Vagina (tissue), 2 donors: ENCODE data around the gene PIGA.

Source experiments
- CTCF ChIP-seq, 3 experiments: fragments of 450-650 bp in 2 of 3; fragments of 200-600 bp in 1 of 3; sonication (generic) in 1 of 3; IDR thresholded peaks; one replicate each; pipeline ENCODE4 v1.5.1; 2017 to 2019; ENCODE audit warnings: antibody characterized with exemption in 3 of 3, mild to moderate bottlenecking in 2 of 3, moderate library complexity in 2 of 3
- POLR2A ChIP-seq, 2 donors: fragments of 450-650 bp; IDR thresholded peaks; one replicate each; pipeline ENCODE4 v1.6.1; 2017; ENCODE audit warnings: antibody characterized with exemption in 2 of 2, mild to moderate bottlenecking in 2 of 2, moderate library complexity in 2 of 2
- POLR2AphosphoS5 ChIP-seq, 2 donors: sonication (generic); formaldehyde crosslinking; IDR thresholded peaks; one replicate each; pipeline ENCODE4 v1.9.0; 2017; ENCODE audit warnings: antibody characterized with exemption in 2 of 2, mild to moderate bottlenecking in 2 of 2, low read depth in 1 of 2; ENCODE audit not compliant: insufficient read depth in 1 of 2

DNA sequence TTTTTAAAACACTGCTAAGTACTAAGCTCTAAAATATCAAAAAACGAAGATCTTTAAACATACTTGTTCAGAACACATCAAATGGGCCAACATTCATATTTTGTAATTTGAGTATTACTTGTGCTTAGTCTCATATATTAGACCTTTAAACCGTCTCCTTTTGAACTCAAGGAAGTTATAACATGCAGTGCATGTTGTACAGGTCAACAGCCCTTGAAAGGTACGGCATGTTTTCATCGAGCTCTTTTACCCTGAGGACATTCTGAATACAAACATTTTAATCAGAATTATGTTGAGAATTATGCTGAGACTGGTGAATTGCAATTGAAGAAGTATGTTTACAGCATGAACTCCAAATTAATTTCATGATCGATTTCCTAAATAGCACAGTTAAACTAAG is 12.9 kb downstream of the PIGA start:
- no peak for TF ChIP-seq POLR2AphosphoS5 (IDR thresholded peaks at IDR 0.05; ENCODE audit: insufficient read depth in 1 of 2, low read depth in 1 of 2)
- no peak for TF ChIP-seq CTCF (IDR thresholded peaks at IDR 0.05)
- TF ChIP-seq POLR2A (IDR thresholded peaks at IDR 0.05), result no peak
